ENCODE measurements around the gene PALLD. TPM values are rescaled to one million over a fixed set of nuclear protein-coding genes. Genes with fewer than 3 reads are reported as not detected.
"Not testable (repeated sequence)": the region's sequence is repeated elsewhere in the genome, so short reads cannot be mapped to it uniquely, and the experiment has no call there.

The PALLD gene
- total RNA-seq, 4 donors from 2014 or later = 93.3 to 214 (median 174) TPM

GRCh38 chr4:168932138-168932537, 435.3 kb downstream of the PALLD start:
- Histone ChIP-seq H3K27ac (no peak overlapping the region), H3K9me3 (peaks cover 0 to 59% (median 11%) of the 10 kb centered on the region in 4 donors), H3K4me1 (no peaks in the 10 kb centered on the region), H3K36me3 (peaks cover 0 to 55% (median 0%) of the 10 kb centered on the region in 3 donors), H3K27me3 (no peaks in the 10 kb centered on the region), H3K4me3 (no peak overlapping the region)
- TF ChIP-seq POLR2A (IDR thresholded peaks at IDR 0.05) (no peak), EP300 (IDR thresholded peaks at IDR 0.05) (no peak), CTCF (IDR thresholded peaks at IDR 0.05) (no peak)
- DNase-seq (ENCODE audit: low spot score in 2 of 2) = no peak

- DNase-seq (ENCODE audit: low spot score in 2 of 2) = no peak
- H3K27me3 ChIP-seq = no peaks in the 10 kb centered on the region
- H3K4me3 ChIP-seq = no peak overlapping the region
- TF ChIP-seq CTCF (IDR thresholded peaks at IDR 0.05) (no peak), POLR2A (IDR thresholded peaks at IDR 0.05) (no peak), EP300 (IDR thresholded peaks at IDR 0.05) (no peak)
- peaks cover 0 to 42% (median 0%) of the 10 kb centered on the region in 3 donors for H3K36me3 ChIP-seq
- H3K9me3 ChIP-seq = peaks cover 0 to 72% (median 16%) of the 10 kb centered on the region in 4 donors
- no peak overlapping the region for H3K27ac ChIP-seq
- no peaks in the 10 kb centered on the region for H3K4me1 ChIP-seq
Measured at GRCh38 chr4:168933423-168933822, 436.6 kb downstream of the PALLD start.

- peaks cover 0 to 13% (median 0%) of the 10 kb centered on the region in 3 donors for H3K36me3 ChIP-seq
- not testable (repeated sequence) for H3K4me3 ChIP-seq; H3K27me3 ChIP-seq; H3K4me1 ChIP-seq; H3K27ac ChIP-seq; DNase-seq (ENCODE audit: low spot score in 2 of 2)
- 98 to 99% methylated on average over 3 of the region's 3 CpGs for WGBS, 2 donors
- peaks cover 0 to 73% (median 17%) of the 10 kb centered on the region in 4 donors for H3K9me3 ChIP-seq
Measured at GRCh38 chr4:168937473-168937872, 440.6 kb downstream of the PALLD start.

GRCh38 chr4:168942985-168943384, 446.1 kb downstream of the PALLD start:
- H3K27ac ChIP-seq = no peak overlapping the region
- no peaks in the 10 kb centered on the region for H3K27me3 ChIP-seq
- peaks cover 0 to 4% (median 0%) of the 10 kb centered on the region in 4 donors for H3K4me1 ChIP-seq
- peaks cover 0 to 23% (median 6%) of the 10 kb centered on the region in 4 donors for H3K9me3 ChIP-seq
- TF ChIP-seq CTCF (IDR thresholded peaks at IDR 0.05) (peak in 1 of 5 experiments; percentile 25), POLR2A (IDR thresholded peaks at IDR 0.05) (no peak)
- no peak for DNase-seq (ENCODE audit: low spot score in 2 of 2)
- peaks cover 0 to 7% (median 0%) of the 10 kb centered on the region in 3 donors for H3K36me3 ChIP-seq
- H3K4me3 ChIP-seq = no peak overlapping the region
- 80 to 81% methylated on average over 3 of the region's 3 CpGs for WGBS, 2 donors

GRCh38 chr4:168945291-168945690, 448.4 kb downstream of the PALLD start:
- no peak for DNase-seq (ENCODE audit: low spot score in 2 of 2)
- 68 to 76% methylated on average over 2 of the region's 2 CpGs for WGBS, 2 donors
- no peak for TF ChIP-seq EP300 (IDR thresholded peaks at IDR 0.05)
- TF ChIP-seq POLR2A (IDR thresholded peaks at IDR 0.05) = no peak
- TF ChIP-seq CTCF (IDR thresholded peaks at IDR 0.05) = no peak
- Histone ChIP-seq H3K9me3 (peaks cover 0 to 11% (median 0%) of the 10 kb centered on the region in 4 donors), H3K36me3 (peaks cover 0 to 7% (median 0%) of the 10 kb centered on the region in 3 donors), H3K27ac (no peak overlapping the region), H3K4me3 (no peak overlapping the region), H3K27me3 (no peaks in the 10 kb centered on the region), H3K4me1 (peaks cover 0 to 4% (median 0%) of the 10 kb centered on the region in 4 donors)

- H3K4me3 ChIP-seq; DNase-seq (ENCODE audit: low spot score in 2 of 2); H3K27ac ChIP-seq; H3K27me3 ChIP-seq; H3K4me1 ChIP-seq: not testable (repeated sequence)
- WGBS, 2 donors = 93 to 94% methylated on average over 3 of the region's 3 CpGs
- Histone ChIP-seq H3K9me3 (peaks cover 0 to 11% (median 0%) of the 10 kb centered on the region in 4 donors), H3K36me3 (peaks cover 0 to 18% (median 0%) of the 10 kb centered on the region in 3 donors)
Measured at GRCh38 chr4:168952821-168953246, 456.0 kb downstream of the PALLD start.
